ACC112 (cell line): ENCODE results near the gene MAP7D1.

Experiments
- H2AFZ ChIP-seq: fragments of 200-600 bp; sonication (generic); one replicate; pipeline ENCODE4 v1.6.0; 2017; ENCODE audit warnings: antibody characterized with exemption, low read length; ENCODE audit not compliant: unreplicated experiment
- H3K27ac ChIP-seq: fragments of 200-600 bp; sonication (generic); 2 replicates; pipeline ENCODE4 v1.5.1; 2014; ENCODE audit warnings: low read depth, mild to moderate bottlenecking, antibody characterized with exemption, low read length, moderate library complexity
- H3K27me3 ChIP-seq: fragments of 200-600 bp; sonication (generic); 2 replicates; pipeline ENCODE4 v1.6.1; 2014; ENCODE audit warnings: mild to moderate bottlenecking, antibody characterized with exemption, low read length, moderate library complexity, mixed read lengths; ENCODE audit not compliant: insufficient read depth
- H3K36me3 ChIP-seq: fragments of 200-600 bp; sonication (generic); 2 replicates; pipeline ENCODE4 v1.6.1; 2016; ENCODE audit warnings: mild to moderate bottlenecking, antibody characterized with exemption, low read length, moderate library complexity, mixed read lengths; ENCODE audit not compliant: insufficient read depth
- H3K4me1 ChIP-seq: fragments of 200-600 bp; sonication (generic); one replicate; pipeline ENCODE4 v1.6.1; 2016; ENCODE audit warnings: low read length, mixed read lengths; ENCODE audit not compliant: insufficient read depth, unreplicated experiment, control insufficient read depth
- H3K4me3 ChIP-seq: fragments of 200-600 bp; sonication (generic); 2 replicates; pipeline ENCODE4 v1.5.1; 2014; ENCODE audit warnings: mild to moderate bottlenecking, low read depth, low read length
- H3K79me2 ChIP-seq: fragments of 200-600 bp; sonication (generic); one replicate; pipeline ENCODE4 v1.6.0; 2016; ENCODE audit warnings: low read length; ENCODE audit not compliant: control insufficient read depth, unreplicated experiment, insufficient read depth

The MAP7D1 gene

GRCh38 chr1:36170643-36171412, 14.9 kb downstream of the MAP7D1 start:
- no peaks in the 10 kb centered on the region for H3K27me3 ChIP-seq
- peaks cover 55% of the 10 kb centered on the region for H3K4me1 ChIP-seq
- peak overlapping the region; percentile 59 for H3K27ac ChIP-seq
- H3K79me2 ChIP-seq: peaks cover 90% of the 10 kb centered on the region
- H3K36me3 ChIP-seq: peaks cover 37% of the 10 kb centered on the region
- no peak overlapping the region for H3K4me3 ChIP-seq
- no peak overlapping the region for H2AFZ ChIP-seq

GRCh38 chr1:36172017-36172747, 16.2 kb downstream of the MAP7D1 start:
- Histone ChIP-seq H3K79me2 (peaks cover 79% of the 10 kb centered on the region), H3K4me3 (no peak overlapping the region), H2AFZ (no peak overlapping the region), H3K27ac (peak overlapping the region; percentile 89), H3K27me3 (no peaks in the 10 kb centered on the region), H3K4me1 (peaks cover 43% of the 10 kb centered on the region), H3K36me3 (peaks cover 42% of the 10 kb centered on the region)

GRCh38 chr1:36172983-36173382, 17.0 kb downstream of the MAP7D1 start:
- Histone ChIP-seq H3K27me3 (no peaks in the 10 kb centered on the region), H3K36me3 (peaks cover 45% of the 10 kb centered on the region), H3K27ac (peak overlapping the region; percentile 89), H3K4me1 (peaks cover 37% of the 10 kb centered on the region), H3K79me2 (peaks cover 71% of the 10 kb centered on the region), H2AFZ (no peak overlapping the region), H3K4me3 (no peak overlapping the region)

GRCh38 chr1:36174713-36175112, 18.8 kb downstream of the MAP7D1 start:
- Histone ChIP-seq H3K79me2 (peaks cover 53% of the 10 kb centered on the region), H3K27me3 (no peaks in the 10 kb centered on the region), H2AFZ (no peak overlapping the region), H3K27ac (peak overlapping the region; percentile 69; the same call in 1 of the 2 replicates), H3K4me3 (no peak overlapping the region), H3K4me1 (peaks cover 37% of the 10 kb centered on the region), H3K36me3 (peaks cover 46% of the 10 kb centered on the region)

DNA sequence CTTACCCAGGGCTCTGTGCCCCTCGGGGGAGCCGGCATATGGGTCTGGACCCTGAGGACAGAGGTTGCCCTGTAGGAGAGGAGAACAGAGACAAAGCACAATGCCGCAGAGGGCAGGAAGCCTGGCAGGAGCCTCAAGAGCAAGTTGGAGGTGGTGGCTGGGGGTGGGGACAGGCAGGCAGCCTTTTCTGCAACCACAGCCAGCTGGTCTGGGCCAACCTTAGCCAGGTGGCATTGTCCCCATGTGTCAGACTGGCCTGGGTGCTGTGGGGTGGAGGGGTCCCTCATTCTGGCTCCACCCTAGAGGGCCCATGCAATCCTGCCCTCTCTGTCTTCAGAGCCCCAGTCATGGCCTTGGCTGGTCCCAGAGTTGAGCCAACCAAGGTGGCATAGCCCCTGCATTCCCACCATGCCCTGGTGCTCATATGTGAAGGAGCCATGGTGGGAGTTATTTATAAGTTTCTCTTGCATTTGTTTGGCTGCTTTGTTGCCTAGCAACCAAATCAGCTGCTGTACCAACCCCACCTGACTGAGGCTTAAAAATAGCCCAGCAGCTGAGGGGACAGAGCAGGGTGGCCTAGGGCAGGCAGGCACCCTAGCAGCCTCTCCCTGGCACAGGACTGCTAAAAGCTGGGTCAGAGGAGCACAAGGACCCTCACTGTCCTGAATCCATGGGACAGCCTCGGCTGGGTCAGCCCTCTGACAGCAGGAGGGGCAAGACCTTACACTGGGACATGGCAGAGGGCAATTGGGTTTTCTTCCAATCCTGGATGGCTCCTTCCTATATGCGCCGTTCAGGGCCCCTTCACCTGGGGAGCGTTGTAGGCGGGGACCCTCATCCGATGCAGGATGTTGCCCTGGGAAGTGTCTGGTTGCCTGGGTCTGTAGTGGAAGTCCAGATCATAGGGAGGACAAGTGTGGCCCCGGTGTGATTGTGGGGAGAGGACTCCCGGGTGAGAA, 19.5 kb downstream of the MAP7D1 start:
- H3K4me3 ChIP-seq: no peak overlapping the region
- no peaks in the 10 kb centered on the region for H3K27me3 ChIP-seq
- H3K79me2 ChIP-seq: peaks cover 47% of the 10 kb centered on the region
- H3K27ac ChIP-seq: peak overlapping the region; percentile 69; the same call in 1 of the 2 replicates
- H3K4me1 ChIP-seq: peaks cover 36% of the 10 kb centered on the region
- H2AFZ ChIP-seq: no peak overlapping the region
- peaks cover 46% of the 10 kb centered on the region for H3K36me3 ChIP-seq

DNA sequence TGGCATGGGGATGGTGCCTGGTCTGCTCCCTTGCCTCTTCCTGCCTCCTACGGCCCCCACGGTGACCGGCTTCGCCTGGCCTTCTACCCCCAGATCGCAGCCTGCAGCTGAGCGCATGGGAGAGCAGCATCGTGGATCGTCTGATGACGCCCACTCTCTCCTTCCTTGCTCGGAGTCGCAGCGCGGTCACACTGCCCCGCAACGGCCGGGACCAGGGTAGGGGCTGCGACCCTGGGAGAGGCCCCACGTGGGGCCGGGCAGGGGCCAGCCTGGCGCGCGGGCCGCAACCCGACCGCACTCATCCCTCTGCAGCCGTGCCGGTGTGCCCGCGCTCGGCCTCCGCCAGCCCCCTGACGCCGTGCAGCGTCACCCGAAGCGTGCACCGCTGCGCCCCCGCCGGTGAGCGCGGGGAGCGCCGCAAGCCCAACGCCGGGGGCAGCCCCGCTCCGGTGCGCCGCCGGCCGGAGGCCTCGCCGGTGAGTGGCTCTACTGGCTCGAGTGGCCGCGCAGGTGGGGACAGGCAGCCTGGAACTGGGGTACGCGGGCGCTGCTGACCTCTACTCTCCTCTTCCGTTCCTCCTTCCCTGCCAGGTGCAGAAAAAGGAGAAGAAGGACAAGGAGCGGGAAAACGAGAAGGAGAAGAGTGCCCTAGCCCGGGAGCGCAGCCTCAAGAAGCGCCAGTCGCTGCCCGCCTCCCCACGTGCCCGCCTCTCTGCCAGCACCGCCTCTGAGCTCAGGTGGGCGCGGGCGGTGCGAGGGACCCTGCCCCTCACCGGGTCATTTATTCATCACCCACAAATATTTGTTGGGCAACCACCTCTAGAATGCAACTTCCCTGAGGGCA, 20.4 kb downstream of the MAP7D1 start:
- no peaks in the 10 kb centered on the region for H3K27me3 ChIP-seq
- peaks cover 38% of the 10 kb centered on the region for H3K79me2 ChIP-seq
- H3K27ac ChIP-seq: peak overlapping the region; percentile 69; the same call in 1 of the 2 replicates
- peaks cover 27% of the 10 kb centered on the region for H3K4me1 ChIP-seq
- H2AFZ ChIP-seq: no peak overlapping the region
- peaks cover 47% of the 10 kb centered on the region; the same call in 1 of the 2 replicates for H3K36me3 ChIP-seq
- H3K4me3 ChIP-seq: no peak overlapping the region

DNA sequence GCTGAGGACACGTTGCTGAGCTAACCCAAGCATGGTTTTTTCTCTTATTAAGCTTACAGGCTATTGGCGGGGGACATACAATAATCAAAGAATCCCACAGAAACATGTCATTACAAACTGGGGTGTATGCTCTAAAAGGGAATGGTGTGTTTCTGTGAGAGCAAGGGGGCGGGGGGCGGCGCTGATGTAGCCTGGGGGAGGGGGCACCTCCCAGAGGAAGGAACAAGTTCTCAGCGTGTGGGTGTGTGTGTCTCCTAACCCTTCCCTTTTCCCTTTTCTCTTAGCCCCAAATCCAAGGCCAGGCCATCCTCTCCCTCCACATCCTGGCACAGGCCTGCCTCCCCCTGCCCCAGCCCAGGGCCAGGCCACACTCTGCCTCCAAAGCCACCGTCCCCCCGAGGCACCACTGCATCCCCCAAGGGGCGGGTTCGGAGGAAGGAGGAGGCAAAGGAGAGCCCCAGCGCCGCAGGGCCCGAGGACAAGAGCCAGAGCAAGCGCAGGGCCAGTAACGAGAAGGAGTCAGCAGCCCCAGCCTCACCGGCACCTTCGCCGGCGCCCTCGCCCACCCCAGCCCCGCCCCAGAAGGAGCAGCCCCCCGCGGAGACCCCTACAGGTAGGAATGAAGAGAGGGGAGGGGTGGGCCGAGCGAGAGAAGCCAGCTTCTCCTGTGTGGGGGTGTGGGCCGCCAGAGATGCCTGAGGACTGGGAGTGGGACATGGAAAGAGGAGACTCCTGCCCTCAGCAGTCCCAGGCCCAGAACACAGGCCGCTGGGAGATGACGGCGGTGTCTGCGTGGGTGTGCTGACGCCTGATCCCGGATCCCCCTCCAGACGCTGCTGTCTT, 21.9 kb downstream of the MAP7D1 start:
- Histone ChIP-seq H3K27me3 (no peaks in the 10 kb centered on the region), H3K27ac (no peak overlapping the region), H3K4me1 (peaks cover 16% of the 10 kb centered on the region), H3K79me2 (peaks cover 25% of the 10 kb centered on the region), H2AFZ (no peak overlapping the region), H3K36me3 (peaks cover 37% of the 10 kb centered on the region; the same call in 1 of the 2 replicates), H3K4me3 (no peak overlapping the region)

GRCh38 chr1:36178471-36179219, 22.7 kb downstream of the MAP7D1 start:
- H3K79me2 ChIP-seq: peaks cover 19% of the 10 kb centered on the region
- H3K36me3 ChIP-seq: peaks cover 32% of the 10 kb centered on the region; the same call in 1 of the 2 replicates
- H3K4me3 ChIP-seq: no peak overlapping the region
- no peaks in the 10 kb centered on the region for H3K27me3 ChIP-seq
- peaks cover 7% of the 10 kb centered on the region for H3K4me1 ChIP-seq
- no peak overlapping the region for H2AFZ ChIP-seq
- no peak overlapping the region for H3K27ac ChIP-seq

- Histone ChIP-seq H3K4me3 (no peak overlapping the region), H3K27ac (no peak overlapping the region), H3K36me3 (peaks cover 26% of the 10 kb centered on the region; the same call in 1 of the 2 replicates), H3K79me2 (peaks cover 14% of the 10 kb centered on the region), H3K4me1 (peaks cover 2% of the 10 kb centered on the region), H3K27me3 (no peaks in the 10 kb centered on the region), H2AFZ (no peak overlapping the region)
Measured at GRCh38 chr1:36179220-36179600, 23.2 kb downstream of the MAP7D1 start.
